TTC549 (cell line): Measurements from ENCODE around the gene PCID2.

ENCODE experiments used
- FAIRE-seq: peaks from 2 replicates; lab custom pipeline; 2012; peaks lifted over from hg19 to GRCh38; lab: Jason Lieb, UNC

The PCID2 gene

GRCh38 chr13:113187263-113187669 lies 21.2 kb downstream of the PCID2 start:
- no peak for FAIRE-seq

DNA sequence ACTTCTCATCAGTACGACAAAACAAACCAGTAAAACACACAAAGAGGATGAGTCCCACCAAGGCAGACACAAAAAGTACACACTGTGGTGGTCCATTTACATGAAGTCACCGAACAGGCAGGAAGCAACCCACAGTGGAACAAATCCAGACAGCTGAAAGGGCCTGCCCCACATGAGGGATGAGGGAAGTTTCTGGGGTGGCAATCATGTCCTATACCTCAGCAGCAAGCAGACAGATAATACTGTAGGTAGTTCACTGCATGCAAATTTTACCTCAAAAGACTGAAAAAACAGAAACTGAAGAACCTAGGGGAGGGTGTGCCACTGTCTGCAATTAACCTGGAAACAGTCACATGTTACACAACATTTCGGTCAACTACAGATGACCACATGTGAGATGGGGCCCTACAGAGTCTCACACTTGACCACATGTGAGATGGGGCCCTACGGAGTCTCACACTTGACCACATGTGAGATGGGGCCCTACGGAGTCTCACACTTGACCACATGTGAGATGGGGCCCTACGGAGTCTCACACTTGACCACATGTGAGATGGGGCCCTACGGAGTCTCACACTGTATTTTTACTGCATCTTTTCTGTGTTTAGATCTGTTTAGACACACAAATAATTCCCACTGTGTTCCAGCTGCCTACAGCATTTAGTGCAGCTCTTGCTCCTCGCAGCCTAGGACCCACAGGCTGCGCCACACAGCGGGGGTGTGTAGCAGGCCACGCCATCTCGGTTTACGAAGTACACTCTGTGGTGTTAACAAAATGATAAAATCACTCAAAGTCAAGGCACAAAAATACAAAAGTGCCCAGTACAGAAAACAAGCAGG lies 22.2 kb downstream of the PCID2 start:
- FAIRE-seq = no peak

DNA sequence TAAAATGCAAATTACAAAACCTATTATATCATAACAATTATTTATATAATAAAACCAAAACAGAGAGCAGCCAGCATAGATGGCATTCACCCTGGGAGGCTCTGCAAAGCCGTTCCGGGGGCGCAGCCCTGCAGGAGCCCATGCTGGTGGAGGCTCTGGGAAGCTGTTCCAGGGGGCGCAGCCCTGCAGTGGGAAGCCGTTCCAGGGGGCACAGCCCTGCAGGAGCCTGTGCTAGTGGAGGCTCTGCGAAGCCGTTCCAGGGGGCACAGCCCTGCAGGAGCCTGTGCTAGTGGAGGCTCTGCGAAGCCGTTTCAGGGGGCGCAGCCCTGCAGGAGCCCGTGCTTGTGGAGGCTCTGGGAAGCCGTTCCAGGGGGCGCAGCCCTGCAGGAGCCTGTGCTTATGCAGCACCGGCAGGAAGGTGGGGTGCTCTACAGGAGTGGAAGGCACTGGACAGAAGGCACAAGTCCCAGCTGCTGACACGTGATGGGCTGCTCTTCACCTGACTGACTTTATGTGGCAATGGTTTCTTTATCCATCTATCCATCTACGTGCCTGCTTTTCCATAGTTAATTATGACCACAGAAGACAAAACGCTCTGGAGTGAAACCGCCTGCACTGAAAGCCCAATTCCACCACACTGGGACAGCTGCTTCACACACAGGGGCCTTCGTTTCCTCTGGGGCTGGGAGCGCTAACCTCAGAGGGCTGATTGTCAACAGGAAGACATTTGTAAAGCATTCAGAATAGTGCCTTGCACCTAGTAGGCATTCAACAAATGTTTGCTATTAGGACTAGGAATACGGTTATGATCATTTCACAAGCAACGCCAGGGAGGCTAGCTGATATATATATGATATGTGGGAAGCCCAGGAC lies 23.7 kb downstream of the PCID2 start:
- FAIRE-seq = no peak

- FAIRE-seq = no peak
These were observed 24.9 kb downstream of the PCID2 start for GRCh38 chr13:113183450-113184129.

- no peak for FAIRE-seq
These were observed 26.4 kb downstream of the PCID2 start for GRCh38 chr13:113182046-113182445.

GRCh38 chr13:113179374-113180230 lies 28.9 kb downstream of the PCID2 start:
- FAIRE-seq = no peak

DNA sequence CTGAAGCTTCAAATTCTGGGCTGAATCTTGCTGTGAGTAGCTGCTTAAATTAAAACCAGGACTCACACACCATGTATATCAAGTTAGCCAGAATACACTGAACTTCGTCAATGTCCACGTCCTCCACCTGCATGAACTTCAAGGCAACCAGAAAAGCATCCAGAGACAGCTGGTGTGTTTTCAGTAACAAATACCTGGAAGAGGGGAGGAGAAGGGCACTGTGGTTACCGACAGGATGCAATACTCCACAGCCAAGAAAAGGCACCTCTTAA lies 29.6 kb downstream of the PCID2 start:
- no peak for FAIRE-seq

- FAIRE-seq = no peak
These were observed 30.2 kb downstream of the PCID2 start for GRCh38 chr13:113178070-113178895.

- FAIRE-seq = no peak
These were observed 31.6 kb downstream of the PCID2 start for GRCh38 chr13:113176822-113177221.

GRCh38 chr13:113176280-113176679 lies 32.2 kb downstream of the PCID2 start:
- FAIRE-seq = no peak

DNA sequence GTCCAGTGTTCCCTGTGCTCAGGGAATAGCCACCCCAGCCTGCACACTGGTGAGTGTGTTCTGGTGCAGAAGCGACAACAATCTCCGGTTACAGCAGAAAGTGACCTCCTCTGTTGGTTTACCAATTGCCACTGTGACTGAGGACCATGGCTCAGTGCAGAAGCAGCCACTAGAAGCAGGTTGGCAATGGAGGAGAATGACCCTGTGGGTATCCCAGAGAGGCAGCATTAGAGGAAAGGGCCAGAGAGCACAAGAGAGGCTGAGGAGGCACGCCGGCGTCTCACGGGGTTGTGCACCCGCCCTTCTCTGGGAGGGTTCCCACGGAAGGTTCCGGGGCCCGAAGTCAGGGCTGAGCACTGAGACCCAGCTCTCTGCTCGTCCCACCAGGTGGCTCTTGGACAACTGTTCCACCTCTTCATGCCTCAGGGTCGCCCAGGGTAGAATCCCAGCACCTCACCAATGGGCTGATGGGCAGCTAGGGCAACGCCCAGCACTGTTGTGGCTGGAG lies 36.0 kb downstream of the PCID2 start:
- FAIRE-seq = no peak

- no peak for FAIRE-seq
These were observed 37.0 kb downstream of the PCID2 start for GRCh38 chr13:113171250-113172125.

- FAIRE-seq = no peak
These were observed 38.0 kb downstream of the PCID2 start for GRCh38 chr13:113170511-113170910.

GRCh38 chr13:113169277-113170272 lies 38.9 kb downstream of the PCID2 start:
- FAIRE-seq = no peak

- no peak for FAIRE-seq
These were observed 40.3 kb downstream of the PCID2 start for GRCh38 chr13:113168211-113168610.

GRCh38 chr13:113167575-113167974 lies 40.9 kb downstream of the PCID2 start:
- no peak for FAIRE-seq

- FAIRE-seq = no peak
These were observed 41.3 kb downstream of the PCID2 start for GRCh38 chr13:113167155-113167554.

DNA sequence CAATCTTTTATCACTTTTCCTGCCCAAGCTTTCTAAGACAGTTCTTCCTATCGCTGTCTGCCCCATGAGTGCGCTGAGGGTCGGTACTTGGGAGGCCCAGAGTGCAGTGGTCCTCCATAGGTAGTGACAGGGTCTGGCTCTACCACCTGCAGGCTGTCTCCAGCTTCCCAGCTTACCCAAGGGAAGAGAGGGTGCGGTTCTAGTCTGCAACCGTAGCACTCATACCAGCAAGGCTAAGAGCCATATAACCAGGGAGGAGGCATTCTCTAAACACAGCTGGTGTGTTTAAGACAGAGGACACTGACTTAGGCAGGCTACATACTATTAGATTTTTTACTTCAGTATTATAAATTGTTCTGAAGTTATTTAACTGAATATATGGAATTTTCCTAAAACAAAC lies 41.8 kb downstream of the PCID2 start:
- no peak for FAIRE-seq

GRCh38 chr13:113166266-113166665 lies 42.2 kb downstream of the PCID2 start:
- FAIRE-seq = no peak
